ENCODE results near the gene SIGLEC15.

DNA sequence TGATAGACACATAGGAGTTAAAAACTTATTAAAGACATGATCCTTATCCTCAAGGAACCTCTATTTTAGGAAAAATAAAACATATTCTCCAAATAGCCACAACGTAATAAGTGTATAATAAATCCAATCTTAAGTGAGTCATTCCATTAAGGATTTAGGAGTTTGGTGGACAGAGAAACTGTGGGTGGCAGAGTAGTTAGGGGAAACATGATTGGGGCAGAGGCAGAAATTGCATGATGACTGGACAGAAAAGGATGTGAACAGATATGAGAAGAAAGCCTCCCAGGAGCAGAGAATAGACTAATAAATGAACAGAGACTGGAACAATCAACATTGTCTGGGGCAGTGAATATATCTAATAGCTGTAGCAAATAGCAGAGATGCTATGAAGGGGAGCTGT, 48.1 kb upstream of the SIGLEC15 start:
- TF ChIP-seq RAD21 (IDR thresholded peaks at IDR 0.05; ENCODE audit: low read depth) (no peak), CEBPB (IDR thresholded peaks at IDR 0.05) (no peak), FOXM1 (IDR thresholded peaks at IDR 0.05; ENCODE audit: borderline replicate concordance, low read depth) (no peak), TCF12 (IDR thresholded peaks at IDR 0.05; ENCODE audit: low read depth) (no peak)
